ENCODE measurements around the gene SERPIND1.

The SERPIND1 gene

DNA sequence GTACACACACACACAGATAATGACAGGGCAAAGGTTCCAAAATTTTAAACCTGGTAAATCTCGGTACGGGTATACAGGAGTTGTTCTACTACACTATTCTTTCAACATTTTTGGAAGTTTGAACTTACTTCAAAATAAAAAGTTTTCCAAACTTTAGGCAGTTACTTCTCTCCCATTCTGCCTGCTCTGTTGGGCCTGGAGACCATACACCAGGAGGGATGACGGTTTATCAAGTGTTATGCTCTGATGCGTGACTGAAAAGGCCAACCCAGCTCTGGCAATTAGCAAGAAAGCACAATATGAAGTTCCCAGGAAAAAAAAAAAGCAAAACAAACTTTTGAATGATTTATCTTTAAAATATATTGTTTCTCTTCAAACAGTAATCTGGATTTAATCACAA is 969 bp downstream of the SERPIND1 start:
- FAIRE-seq = no peak
- DNase-seq (ENCODE audit: low spot score) = no peak

DNA sequence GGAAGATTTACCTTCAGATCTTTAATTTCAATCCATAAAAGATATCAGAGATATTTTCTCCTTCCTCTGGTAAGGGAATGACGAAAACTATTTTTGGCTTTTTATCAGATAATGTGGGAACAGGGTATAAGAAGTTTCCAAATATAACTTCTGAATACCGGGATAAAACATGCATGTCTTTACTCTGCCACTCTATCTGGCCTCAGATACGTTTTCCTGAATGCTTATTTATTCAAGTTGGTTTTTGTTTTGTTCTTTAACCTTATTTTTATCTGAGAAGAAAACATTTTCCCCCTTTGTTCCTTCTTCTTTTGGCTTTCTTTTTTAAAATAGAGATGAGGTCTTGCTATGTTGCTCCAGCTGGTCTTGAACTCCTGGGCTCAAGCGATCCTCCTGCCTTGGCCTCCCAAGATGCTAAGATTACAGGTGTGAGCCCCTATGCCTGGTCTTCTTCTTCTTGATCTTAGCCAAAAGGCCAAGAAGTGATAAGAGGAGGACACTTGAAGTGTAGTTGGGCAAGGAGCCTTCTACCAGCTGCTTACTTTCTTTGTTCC is 1.5 kb downstream of the SERPIND1 start:
- DNase-seq (ENCODE audit: low spot score) (no peak), FAIRE-seq (no peak)

DNA sequence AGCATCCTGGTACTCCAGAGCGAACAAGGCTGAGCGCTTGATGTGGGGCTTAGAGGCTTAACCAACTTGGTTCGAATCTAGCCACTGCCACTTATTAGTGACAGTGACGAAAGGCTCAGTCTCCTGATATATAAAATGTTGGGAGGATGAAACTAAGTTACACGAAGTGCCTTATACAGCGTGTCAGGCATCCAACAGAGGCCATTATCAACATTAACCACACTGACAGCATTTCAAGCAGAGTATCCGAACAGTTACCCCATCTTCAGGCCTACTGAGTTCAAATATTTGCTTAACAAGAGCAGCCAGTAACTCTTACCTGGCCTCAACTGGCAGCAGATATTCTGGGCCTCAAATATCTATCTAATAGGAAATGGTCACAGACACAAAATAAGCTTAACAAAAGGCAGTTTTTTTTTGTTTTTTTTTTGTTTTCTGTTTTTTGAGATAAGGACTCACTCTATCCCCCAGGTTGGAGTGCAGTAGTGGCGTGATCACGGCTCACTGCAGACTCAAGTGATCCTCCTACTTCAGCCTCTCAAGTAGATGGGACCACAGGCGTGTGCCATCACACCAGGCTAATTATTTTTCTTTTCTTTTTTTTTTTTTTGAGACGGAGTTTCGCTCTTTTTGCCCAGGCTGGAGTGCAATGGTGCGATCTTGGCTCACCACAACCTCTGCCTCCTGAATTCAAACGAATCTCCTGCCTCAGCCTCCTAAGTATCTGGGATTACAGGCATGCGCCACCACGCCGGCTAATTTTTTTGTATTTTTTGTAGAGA is 2.9 kb downstream of the SERPIND1 start:
- no peak for DNase-seq (ENCODE audit: low spot score)
- FAIRE-seq = no peak

DNA sequence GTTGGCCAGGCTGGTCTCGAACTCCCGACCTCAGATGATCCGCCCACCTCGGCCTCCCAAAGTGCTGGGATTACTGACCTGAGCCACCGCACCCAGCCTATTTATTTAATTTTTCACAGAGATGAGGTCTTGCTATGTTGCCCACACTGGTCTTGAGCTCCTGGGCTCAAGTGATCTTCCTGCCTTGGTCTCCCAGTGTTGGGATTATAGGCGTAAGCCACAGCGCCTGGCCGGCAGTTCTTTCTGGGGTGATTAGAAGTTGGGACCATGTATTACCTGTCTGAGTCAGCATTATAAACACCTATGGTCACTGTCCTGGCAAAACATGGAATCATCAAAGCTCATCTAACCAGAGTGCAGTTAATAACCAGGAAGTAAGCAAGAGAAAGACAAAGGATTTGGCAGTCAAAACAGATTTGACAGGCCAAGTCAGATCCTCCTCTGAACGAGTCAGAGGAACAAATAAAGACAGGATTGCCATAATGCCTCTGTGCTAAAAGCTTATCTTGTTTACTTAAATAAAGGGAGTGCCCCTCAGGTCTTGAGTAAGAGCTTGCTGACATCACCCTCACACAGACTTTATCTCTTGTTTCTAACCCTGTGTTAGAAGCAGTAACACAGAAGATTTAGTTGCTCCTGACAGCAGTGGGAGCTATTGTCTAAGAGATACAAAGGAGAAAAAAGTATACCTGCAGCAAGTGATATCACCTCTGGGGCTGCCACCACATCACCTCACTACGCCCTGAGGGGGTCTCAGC is 3.7 kb downstream of the SERPIND1 start:
- no peak for DNase-seq (ENCODE audit: low spot score)
- no peak for FAIRE-seq

DNA sequence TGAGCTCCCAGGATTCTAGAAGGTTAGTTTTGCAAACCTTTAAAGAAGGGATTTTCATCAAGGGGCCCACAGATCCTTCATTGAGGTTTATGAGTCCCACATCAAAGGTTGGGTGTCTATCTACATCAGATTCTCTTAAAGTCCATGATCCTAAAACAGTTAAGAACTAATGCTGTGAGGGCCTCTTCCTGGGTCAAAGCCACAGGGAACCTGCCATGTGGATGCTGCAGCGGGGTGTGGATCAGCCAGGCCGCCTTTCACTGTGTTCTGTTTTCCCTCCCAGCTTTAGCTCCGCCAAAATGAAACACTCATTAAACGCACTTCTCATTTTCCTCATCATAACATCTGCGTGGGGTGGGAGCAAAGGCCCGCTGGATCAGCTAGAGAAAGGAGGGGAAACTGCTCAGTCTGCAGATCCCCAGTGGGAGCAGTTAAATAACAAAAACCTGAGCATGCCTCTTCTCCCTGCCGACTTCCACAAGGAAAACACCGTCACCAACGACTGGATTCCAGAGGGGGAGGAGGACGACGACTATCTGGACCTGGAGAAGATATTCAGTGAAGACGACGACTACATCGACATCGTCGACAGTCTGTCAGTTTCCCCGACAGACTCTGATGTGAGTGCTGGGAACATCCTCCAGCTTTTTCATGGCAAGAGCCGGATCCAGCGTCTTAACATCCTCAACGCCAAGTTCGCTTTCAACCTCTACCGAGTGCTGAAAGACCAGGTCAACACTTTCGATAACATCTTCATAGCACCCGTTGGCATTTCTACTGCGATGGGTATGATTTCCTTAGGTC is 5.3 kb downstream of the SERPIND1 start:
- DNase-seq (ENCODE audit: low spot score) = no peak
- no peak for FAIRE-seq

DNA sequence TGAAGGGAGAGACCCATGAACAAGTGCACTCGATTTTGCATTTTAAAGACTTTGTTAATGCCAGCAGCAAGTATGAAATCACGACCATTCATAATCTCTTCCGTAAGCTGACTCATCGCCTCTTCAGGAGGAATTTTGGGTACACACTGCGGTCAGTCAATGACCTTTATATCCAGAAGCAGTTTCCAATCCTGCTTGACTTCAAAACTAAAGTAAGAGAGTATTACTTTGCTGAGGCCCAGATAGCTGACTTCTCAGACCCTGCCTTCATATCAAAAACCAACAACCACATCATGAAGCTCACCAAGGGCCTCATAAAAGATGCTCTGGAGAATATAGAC is 5.9 kb downstream of the SERPIND1 start:
- DNase-seq (ENCODE audit: low spot score) (no peak), FAIRE-seq (no peak)

DNA sequence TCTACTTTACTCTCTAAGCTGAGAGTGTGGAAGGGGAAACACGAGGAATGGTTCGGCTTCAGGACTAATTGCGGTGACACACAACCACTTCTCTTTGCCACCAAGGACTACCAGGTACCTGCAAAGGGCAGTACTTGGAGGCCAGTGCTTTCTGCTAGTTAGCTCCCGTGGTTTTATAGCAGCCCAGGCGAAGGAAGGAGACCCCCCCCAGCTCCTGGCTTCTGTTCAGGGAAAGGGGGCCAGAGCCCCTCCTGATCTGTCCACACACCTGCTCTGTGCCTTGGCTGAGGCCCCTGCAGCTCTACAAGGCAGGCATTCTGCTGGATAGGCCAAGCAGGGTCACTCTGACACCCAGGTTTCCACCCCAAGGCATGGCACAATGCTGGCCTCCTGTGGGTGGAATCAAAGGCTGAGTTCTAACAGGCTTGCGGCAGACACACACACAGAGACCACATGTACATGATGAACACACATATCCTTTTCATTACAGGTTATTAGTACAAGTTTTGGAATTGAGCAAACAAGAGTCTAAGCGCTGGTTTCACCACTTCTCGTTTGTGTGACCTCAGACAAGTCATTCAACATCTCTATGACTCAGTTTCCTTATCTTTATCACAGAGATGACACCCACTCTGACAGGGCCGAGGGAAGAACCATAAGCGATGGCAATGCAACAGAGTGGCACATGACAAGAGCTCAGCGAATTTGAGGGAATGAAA is 7.5 kb downstream of the SERPIND1 start:
- FAIRE-seq = peak; percentile 77
- no peak for DNase-seq (ENCODE audit: low spot score)

DNA sequence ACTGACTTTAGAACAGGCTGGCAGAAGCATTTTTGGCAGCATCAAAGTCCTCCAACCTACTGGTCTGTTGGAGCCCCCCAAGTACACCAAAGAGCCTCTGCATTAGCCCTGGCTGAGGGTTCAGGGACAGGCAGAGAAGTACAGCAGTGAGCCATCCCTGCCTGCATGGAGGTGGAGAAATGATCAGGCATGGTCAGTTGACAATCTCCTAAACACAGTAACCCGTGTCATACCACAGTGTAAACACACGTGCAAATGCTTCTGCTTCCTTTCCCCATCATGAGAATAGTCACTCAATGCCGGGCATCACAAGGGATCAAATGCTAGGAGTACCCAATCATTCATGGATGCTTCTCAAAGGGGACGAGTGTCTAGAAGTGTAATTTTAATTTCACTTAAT is 8.2 kb downstream of the SERPIND1 start:
- no peak for FAIRE-seq
- DNase-seq (ENCODE audit: low spot score) = no peak

DNA sequence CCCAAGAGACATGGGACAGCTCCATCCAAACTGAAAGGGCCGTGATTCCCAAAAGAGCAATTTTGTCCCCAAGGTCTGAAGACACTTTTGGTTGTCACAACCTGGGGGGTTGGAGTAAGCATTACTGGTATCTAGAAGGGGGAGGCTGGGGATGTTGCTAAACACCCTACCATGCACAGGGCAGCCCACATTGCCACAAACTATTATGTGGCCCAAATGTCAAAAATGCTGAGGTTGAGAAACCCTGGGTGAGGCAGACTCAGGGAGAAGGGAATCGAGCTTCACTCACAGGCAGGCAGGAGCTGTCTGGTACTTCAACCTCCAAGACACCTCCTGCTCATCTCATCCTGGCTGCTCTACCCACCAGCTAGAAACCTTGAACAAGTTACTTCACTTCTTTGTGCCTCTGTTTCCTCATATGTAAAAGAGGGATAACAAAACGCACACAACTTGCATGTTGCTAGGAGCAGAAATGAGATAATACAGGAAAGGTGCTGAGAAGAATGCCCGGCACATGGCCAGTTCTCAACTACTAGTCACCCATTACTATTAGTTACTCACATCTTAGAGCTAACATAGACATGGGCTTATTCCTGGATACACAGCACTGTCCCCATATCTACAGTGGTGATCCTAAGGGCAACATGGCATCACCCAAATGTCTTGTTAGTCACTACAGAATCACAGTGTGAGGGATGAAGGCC is 8.8 kb downstream of the SERPIND1 start:
- DNase-seq (ENCODE audit: low spot score) (no peak), FAIRE-seq (peak; percentile 61)

DNA sequence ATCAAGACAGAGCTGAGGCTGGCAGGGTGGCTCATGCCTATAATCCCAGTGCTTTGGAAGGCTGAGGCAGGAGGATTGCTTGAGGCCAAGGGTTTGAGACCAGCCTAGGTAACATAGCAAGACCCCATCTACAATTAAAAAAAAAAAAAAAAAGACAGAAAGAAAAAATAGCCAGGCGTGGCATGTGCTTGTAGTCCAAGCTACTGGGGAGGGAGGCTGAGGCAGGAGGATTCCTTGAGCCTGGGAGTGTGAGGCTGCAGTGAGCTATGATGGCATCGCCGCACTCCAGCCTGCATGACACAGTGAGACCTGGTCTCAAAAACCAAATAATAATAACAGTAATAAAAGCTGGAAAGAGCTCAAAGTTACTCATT is 9.4 kb downstream of the SERPIND1 start:
- FAIRE-seq (no peak), DNase-seq (ENCODE audit: low spot score) (no peak)

DNA sequence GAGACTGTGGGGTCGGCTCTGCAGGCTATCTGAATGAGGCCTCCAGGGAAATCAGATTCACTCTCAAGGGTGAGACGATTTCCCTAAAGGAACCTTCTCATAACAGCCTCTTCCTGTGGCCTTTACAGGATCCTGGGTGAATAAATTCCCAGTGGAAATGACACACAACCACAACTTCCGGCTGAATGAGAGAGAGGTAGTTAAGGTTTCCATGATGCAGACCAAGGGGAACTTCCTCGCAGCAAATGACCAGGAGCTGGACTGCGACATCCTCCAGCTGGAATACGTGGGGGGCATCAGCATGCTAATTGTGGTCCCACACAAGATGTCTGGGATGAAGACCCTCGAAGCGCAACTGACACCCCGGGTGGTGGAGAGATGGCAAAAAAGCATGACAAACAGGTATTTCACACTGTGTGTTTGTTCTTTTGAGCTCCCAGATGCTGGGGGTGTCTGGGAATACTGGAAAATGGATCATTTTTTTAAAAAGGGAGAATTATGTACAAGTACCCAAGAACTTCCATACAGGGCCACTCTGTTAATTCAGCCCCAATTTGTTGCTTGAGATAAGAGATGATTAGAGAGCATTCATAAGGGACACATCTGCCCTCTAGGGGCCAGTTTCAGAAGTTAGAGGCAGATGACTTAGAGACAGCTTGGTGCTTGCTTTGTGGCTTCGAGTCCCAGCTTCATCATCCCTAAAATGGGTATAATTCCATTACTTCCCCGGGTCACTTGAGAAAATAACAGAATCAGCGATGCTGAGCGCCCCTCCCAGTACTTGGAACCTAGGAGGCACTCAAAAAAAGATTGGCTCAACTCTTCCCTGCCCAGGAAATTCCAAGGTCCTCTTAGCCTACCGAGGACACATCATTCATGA is 10.2 kb downstream of the SERPIND1 start:
- DNase-seq (ENCODE audit: low spot score) = peak; percentile 70
- no peak for FAIRE-seq

DNA sequence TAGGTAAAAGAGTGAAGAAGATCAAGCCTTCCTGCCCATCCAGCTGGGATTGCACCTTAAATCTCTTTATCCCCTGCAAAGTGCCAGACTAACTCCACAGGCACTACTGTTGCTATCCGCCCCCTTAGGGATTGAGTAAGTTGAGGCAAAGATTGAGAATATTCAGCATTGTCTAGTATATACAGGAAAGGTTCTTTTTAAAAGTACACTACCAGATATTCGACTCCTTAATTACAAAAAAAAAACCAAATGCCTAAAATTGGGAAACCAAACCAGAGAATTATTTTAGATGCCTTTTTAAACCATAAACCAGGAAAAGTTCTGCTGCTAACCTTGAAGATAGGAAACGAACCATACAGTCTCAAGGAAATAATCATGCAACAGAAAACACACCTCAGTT is 11.5 kb downstream of the SERPIND1 start:
- DNase-seq (ENCODE audit: low spot score) (no peak), FAIRE-seq (no peak)

DNA sequence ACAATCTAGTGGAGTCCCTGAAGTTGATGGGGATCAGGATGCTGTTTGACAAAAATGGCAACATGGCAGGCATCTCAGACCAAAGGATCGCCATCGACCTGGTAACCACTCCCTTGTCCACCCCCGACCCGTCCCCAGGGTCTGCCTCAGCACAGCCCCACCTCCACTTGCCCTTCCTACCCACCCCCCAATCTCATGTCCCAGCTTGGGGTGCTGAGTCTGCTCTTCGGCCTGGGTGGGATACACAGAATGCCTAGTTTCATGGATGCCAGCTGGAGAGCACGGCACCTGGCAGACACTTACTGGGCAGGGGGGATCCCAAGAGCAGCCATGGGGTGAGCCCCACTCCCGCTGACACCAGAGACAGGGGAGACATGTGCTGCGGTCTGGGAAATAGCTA is 12.1 kb downstream of the SERPIND1 start:
- FAIRE-seq (no peak), DNase-seq (ENCODE audit: low spot score) (no peak)

DNA sequence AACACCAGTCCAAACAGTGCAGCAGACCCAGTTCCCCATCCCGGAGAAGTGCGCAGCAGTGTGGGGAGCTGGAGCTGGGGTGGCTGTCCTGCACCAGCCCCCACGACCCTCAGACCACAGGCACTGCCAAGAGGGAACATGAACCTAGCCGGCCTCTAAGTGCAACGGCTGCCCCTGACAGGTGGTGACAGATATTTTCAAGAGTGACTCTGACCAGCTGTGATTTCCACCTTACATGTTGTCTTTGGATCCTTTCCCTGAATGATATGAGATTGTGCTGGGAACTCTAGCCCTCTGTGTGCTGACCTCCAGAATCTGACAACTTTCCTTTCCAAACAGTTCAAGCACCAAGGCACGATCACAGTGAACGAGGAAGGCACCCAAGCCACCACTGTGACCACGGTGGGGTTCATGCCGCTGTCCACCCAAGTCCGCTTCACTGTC is 12.6 kb downstream of the SERPIND1 start:
- no peak for DNase-seq (ENCODE audit: low spot score)
- no peak for FAIRE-seq

DNA sequence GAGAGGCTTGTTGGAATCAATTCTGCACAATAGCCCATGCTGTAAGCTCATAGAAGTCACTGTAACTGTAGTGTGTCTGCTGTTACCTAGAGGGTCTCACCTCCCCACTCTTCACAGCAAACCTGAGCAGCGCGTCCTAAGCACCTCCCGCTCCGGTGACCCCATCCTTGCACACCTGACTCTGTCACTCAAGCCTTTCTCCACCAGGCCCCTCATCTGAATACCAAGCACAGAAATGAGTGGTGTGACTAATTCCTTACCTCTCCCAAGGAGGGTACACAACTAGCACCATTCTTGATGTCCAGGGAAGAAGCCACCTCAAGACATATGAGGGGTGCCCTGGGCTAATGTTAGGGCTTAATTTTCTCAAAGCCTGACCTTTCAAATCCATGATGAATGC is 13.3 kb downstream of the SERPIND1 start:
- DNase-seq (ENCODE audit: low spot score) (no peak), FAIRE-seq (no peak)

DNA sequence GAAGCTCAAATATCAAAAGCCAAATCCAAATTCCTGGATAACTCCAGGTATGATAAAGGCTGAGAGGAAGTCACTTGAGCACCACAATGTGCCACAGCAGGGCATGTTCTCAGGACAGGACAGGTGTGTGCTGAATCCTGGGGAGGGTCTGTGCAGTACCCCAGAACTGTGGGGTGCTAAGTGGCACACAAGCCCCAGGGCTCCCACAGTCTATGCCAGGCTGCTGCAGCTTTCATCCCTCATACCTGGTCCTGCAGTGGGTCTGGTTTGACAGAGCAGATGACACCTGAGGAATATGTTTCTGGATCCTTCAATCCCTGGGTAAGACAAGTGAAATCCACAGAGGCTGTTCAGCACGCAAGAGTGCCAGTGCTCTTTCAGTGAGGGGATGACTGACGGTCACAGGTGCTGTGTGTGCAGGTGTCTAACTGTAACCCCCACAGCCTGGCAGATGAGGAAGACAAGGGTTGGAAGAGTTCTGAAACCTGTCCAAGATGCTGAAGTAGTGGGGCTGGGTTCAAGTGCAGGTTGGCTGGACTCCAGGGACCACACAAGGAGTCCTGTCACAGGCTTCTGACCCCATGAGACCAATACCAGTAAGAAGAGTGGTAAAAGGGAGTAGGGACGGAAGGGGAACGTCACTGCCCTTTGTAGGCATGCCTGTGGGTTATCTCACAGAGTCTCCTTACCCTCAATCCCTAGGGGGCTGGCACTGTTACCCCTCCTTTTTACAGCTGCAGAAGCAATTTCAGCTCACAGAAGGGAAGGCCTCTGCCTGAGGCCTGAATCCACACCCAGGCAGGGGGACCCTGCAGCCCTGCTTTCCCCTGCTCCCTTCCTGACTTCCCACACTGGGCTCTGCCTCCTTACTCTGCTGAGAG is 14.1 kb downstream of the SERPIND1 start:
- FAIRE-seq (peak; percentile 20), DNase-seq (ENCODE audit: low spot score) (no peak)

DNA sequence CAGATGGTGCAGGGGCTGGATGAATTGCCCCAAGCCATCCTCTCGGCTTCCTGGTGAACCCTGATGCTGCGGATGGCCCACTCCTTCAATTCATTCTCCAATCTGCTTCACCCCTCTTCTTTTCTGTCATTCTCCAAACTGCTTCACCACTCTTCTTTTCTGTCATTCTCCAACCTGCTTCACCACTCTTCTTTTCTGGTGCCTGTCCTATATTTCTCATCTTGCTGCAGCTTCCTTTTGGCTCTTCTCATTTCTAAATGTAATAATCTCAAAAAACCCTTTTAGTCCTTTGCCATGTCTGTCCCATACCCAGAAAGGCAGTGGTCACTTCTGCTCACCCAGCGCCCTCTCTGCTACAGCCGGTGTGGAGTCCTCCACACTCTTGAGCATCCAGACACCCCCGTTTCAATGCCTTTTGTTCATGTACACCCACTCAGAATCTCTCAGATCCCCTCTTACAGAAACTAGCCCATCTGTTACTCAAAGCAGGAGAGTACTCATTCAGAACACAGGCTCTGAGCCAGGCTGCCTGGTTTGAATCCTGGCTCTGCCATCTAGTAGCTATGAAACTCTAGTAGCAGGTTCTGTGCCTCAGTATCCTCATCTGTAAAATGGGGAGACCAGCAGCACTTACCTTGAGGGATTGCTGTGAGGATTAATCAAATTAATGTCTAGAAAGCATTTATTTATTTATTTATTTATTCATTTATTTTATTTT is 14.9 kb downstream of the SERPIND1 start:
- FAIRE-seq (no peak), DNase-seq (ENCODE audit: low spot score) (no peak)

All from urothelium cell line (cell line).